ENCODE measurements around the gene P3H2. TPM values are rescaled to one million over a fixed set of nuclear protein-coding genes. Genes with fewer than 3 reads are reported as not detected.

P3H2 gene
- total RNA-seq, 1 experiment from 2014 or later: 0.76 TPM

DNA sequence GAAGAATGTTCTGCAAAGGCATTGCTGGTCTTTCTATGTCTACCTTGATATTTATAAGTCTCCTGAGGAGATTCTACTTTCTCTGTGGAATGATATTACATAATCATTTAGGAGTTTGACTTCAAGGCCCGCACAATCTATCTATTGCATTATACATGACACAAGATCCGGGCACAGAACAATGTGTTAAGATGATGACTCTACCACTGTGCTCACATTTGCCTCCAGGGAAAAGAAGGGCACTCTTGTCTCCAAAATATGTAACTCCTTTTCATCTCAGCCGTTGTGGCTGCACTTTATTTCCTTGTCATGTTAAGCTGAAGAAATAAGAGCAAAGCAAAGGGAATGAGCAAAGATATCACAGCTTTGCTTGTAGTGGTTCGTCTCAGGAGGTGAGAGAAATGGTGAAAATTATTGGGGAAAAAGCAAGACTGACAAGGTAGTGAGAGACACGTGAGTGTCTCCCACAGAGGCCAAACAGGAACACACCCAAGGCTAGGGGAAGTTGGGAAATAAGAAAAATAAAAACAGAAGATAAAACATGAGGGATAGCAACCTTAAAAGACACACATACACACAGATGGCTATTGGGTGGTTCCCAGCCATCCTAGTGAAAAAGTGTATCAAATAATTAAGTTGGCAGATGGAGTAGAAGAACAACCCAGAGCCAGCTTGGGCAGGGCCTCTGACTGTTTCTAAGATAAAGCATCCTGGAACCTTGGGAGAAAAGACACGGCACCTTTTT is 184.3 kb downstream of the P3H2 start:
- POLR2A ChIA-PET: no interaction called here
- Histone ChIP-seq H3K9me2 (ENCODE audit: insufficient read depth) (no peaks in the 10 kb centered on the region), H3K9ac (ENCODE audit: low read length) (no peak overlapping the region), H3K9me3 (ENCODE audit: control insufficient read depth in 1 of 2, insufficient read depth in 1 of 2, low read depth in 1 of 2, low read length in 2 of 2) (no peaks in the 10 kb centered on the region), H3K4me1 (ENCODE audit: control insufficient read depth in 1 of 2, insufficient read depth in 2 of 2, low read length in 2 of 2) (peaks cover 20 to 37% of the 10 kb centered on the region in 2 experiments), H3K27me3 (ENCODE audit: insufficient read depth, low read length) (no peaks in the 10 kb centered on the region; the same call in 1 of the 2 replicates), H4K20me1 (ENCODE audit: insufficient read depth) (no peaks in the 10 kb centered on the region), H3K27ac (ENCODE audit: low read depth, low read length) (no peak overlapping the region), H3K4me2 (ENCODE audit: low read length) (peak overlapping the region; percentile 69), H3K36me3 (ENCODE audit: control insufficient read depth in 1 of 2, insufficient read depth in 2 of 2, low read length in 2 of 2) (no peaks in the 10 kb centered on the region), H3K79me2 (ENCODE audit: insufficient read depth, low read length) (no peaks in the 10 kb centered on the region), H2AFZ (ENCODE audit: low read depth, low read length, poor library complexity, severe bottlenecking) (no peak overlapping the region), H3K4me3 (replicated peaks in 1 of 2; ENCODE audit: low read depth in 1 of 2, low read length in 2 of 2) (no peak overlapping the region)
- RAD21 ChIA-PET (ENCODE audit: low non-redundant PET in 1 of 2, low total read pairs in 2 of 2, uncharacterized antibody in 2 of 2, unreplicated experiment in 2 of 2): no interaction called here
- TF ChIP-seq REST (IDR thresholded peaks at IDR 0.05; ENCODE audit: low read depth) (no peak), ZNF274 (IDR thresholded peaks at IDR 0.05; ENCODE audit: low read depth, low read length) (no peak), ZBTB33 (IDR thresholded peaks at IDR 0.05; ENCODE audit: extremely low read depth, insufficient replicate concordance, low read length) (no peak), EZH2 (IDR thresholded peaks at IDR 0.05) (no peak), MAX (IDR thresholded peaks at IDR 0.05) (no peak), CEBPB (IDR thresholded peaks at IDR 0.05; ENCODE audit: low read depth) (no peak), YY1 (IDR thresholded peaks at IDR 0.05; ENCODE audit: extremely low read depth, insufficient replicate concordance, low read depth, low read length) (no peak), ZFX (IDR thresholded peaks at IDR 0.05) (no peak), POLR2A (IDR thresholded peaks at IDR 0.05; ENCODE audit: borderline replicate concordance, extremely low read depth, insufficient read depth, insufficient read length) (no peak), ELF1 (IDR thresholded peaks at IDR 0.05; ENCODE audit: borderline replicate concordance, low read depth) (no peak), JUND (IDR thresholded peaks at IDR 0.05) (no peak), SP1 (IDR thresholded peaks at IDR 0.05; ENCODE audit: low read depth) (no peak), RAD21 (IDR thresholded peaks at IDR 0.05; ENCODE audit: low read depth) (no peak), EGR1 (IDR thresholded peaks at IDR 0.05; ENCODE audit: low read depth) (no peak), CTCF (IDR thresholded peaks at IDR 0.05 in 2 of 3, conservative IDR thresholded peaks at IDR 0.05 in 1 of 3; ENCODE audit: borderline replicate concordance in 1 of 3, insufficient read depth in 1 of 3, low read depth in 2 of 3, low read length in 2 of 3) (no peak), CBX3 (IDR thresholded peaks at IDR 0.05; ENCODE audit: low read depth) (no peak), TCF7L2 (IDR thresholded peaks at IDR 0.05; ENCODE audit: borderline replicate concordance, extremely low read depth, insufficient read depth, insufficient read length) (no peak), SRF (IDR thresholded peaks at IDR 0.05; ENCODE audit: low read depth) (no peak), EZH2phosphoT487 (IDR thresholded peaks at IDR 0.05; ENCODE audit: borderline replicate concordance) (no peak)
- TF ChIP-seq, protein P1, sequence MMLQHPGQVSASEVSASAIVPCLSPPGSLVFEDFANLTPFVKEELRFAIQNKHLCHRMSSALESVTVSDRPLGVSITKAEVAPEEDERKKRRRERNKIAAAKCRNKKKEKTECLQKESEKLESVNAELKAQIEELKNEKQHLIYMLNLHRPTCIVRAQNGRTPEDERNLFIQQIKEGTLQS (IDR thresholded peaks at IDR 0.05): no peak
- CTCF ChIA-PET: interaction anchor here (2.4 kb wide), 1 partner anchor 664 kb away, joined by 13 read pairs; no protein-coding TSS in a partner anchor
- ATAC-seq: no peak
- no TSS peak for BruUV-seq (replicated peaks)
- intact Hi-C loops (cut with micrococcal nuclease): no loop called here
- no peak for DNase-seq (ENCODE audit: low read depth, low spot score)

All from HCT116 (cell line).